ENCODE data around the gene SCNN1B. TPM values are rescaled to one million over a fixed set of nuclear protein-coding genes. Genes with fewer than 3 reads are reported as not detected.

The SCNN1B gene
- total RNA-seq, 1 donor from 2014 or later, result not detected

DNA sequence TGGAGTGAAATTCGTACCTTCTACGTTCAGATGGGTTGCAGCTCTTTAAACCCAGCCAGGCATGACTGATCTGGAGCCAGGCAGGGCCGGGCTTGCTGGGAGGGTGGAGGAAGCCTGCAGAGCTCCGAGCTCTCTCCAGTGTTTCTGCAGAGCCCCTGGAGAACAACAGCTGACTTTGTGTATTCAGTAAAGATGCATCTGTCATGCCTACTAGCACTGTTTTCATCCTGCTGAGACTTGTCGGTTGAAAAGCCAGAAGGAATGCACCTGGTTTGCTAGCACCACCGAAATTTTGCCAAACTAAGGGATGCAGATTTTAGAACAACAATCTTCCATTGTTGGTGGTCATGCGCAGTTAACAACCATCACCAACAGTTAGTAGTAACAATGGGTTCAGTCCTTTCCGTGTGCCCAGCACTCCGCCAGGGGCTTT lies 22.4 kb upstream of the SCNN1B start:
- H3K4me1 Mint-ChIP-seq (ENCODE audit: unreplicated experiment), result no peaks in the 10 kb centered on the region
- no peak for TF ChIP-seq CTCF (IDR thresholded peaks at IDR 0.05)
- H3K27me3 Mint-ChIP-seq (ENCODE audit: unreplicated experiment), result peaks cover 3% of the 10 kb centered on the region
- DNase-seq (ENCODE audit: extremely low spot score, unreplicated experiment), result no peak
- H3K9me3 Mint-ChIP-seq (ENCODE audit: unreplicated experiment), result no peaks in the 10 kb centered on the region
- no peak overlapping the region for H3K4me3 Mint-ChIP-seq (ENCODE audit: unreplicated experiment)
- no peak overlapping the region for H3K27ac Mint-ChIP-seq (ENCODE audit: unreplicated experiment)
- H3K36me3 Mint-ChIP-seq (ENCODE audit: unreplicated experiment), result no peaks in the 10 kb centered on the region

DNA sequence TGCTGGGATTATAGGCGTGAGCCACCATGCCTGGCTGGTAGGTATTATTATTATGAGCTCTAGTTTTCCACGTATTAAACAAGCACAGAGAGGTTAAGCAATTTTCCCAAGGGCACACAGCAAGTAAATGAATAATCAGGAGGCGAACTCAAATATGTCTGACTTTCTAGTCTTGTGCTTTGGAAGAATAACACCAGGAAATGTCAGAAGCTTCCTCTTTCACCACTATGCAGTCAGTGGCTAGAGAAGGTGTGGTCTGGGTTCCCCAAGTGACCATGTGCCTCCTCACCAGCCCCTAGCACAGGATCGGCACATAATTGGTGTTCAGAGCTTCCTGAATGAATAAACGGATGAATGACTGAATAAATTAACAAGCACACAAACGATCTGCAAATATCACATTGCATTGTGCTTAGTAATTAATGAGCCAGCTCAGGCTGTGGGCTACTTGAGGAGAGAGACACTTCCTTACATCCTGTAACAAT lies 21.6 kb upstream of the SCNN1B start:
- Mint-ChIP-seq H3K9me3 (ENCODE audit: unreplicated experiment) (no peaks in the 10 kb centered on the region), H3K27me3 (ENCODE audit: unreplicated experiment) (peaks cover 3% of the 10 kb centered on the region), H3K4me3 (ENCODE audit: unreplicated experiment) (no peak overlapping the region), H3K27ac (ENCODE audit: unreplicated experiment) (no peak overlapping the region), H3K36me3 (ENCODE audit: unreplicated experiment) (no peaks in the 10 kb centered on the region), H3K4me1 (ENCODE audit: unreplicated experiment) (no peaks in the 10 kb centered on the region)
- no peak for DNase-seq (ENCODE audit: extremely low spot score, unreplicated experiment)
- no peak for TF ChIP-seq CTCF (IDR thresholded peaks at IDR 0.05)

DNA sequence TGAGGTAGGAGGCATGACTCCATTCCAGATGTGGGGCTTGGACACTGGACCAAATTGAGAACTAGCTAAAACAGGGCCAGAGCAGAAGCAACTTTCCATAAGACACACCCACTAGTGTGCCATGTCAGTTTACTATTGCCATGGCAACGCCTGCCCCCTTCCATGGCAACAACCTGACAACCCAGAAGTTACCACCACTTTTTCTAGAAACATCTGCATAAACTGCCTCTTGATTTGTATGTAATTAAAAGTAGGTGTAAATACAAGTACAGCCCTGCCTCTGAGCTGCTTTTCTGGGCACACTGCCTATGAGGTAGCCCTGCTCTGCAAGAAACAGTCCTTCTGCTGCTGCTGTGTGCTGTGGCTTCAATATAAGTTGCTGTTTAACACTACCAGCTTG lies 19.5 kb upstream of the SCNN1B start:
- Mint-ChIP-seq H3K9me3 (ENCODE audit: unreplicated experiment) (no peaks in the 10 kb centered on the region), H3K27me3 (ENCODE audit: unreplicated experiment) (peaks cover 3% of the 10 kb centered on the region), H3K27ac (ENCODE audit: unreplicated experiment) (no peak overlapping the region), H3K4me1 (ENCODE audit: unreplicated experiment) (no peaks in the 10 kb centered on the region), H3K36me3 (ENCODE audit: unreplicated experiment) (no peaks in the 10 kb centered on the region), H3K4me3 (ENCODE audit: unreplicated experiment) (no peak overlapping the region)
- no peak for DNase-seq (ENCODE audit: extremely low spot score, unreplicated experiment)
- no peak for TF ChIP-seq CTCF (IDR thresholded peaks at IDR 0.05)

DNA sequence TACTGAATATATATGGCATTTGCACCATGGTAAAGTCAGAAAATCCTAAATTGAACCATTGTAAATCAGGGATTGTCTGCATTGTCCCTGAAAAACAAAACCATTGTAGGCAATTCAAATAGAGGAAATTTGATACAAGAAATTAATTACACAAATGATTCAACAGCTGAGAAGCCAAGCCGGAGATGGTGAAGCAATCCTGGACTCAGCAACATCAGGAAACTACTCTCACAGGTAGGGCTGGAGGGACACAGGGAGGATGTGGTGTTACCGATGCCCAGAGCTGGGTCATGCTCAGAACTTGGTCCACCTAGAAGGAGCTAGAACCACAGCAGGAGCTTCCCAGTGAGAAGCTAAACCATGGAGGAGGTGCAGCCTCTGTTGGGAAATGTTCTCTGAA lies 18.5 kb upstream of the SCNN1B start:
- Mint-ChIP-seq H3K36me3 (ENCODE audit: unreplicated experiment) (no peaks in the 10 kb centered on the region), H3K4me3 (ENCODE audit: unreplicated experiment) (no peak overlapping the region), H3K27me3 (ENCODE audit: unreplicated experiment) (no peaks in the 10 kb centered on the region), H3K4me1 (ENCODE audit: unreplicated experiment) (no peaks in the 10 kb centered on the region), H3K9me3 (ENCODE audit: unreplicated experiment) (no peaks in the 10 kb centered on the region), H3K27ac (ENCODE audit: unreplicated experiment) (no peak overlapping the region)
- no peak for TF ChIP-seq CTCF (IDR thresholded peaks at IDR 0.05)
- DNase-seq (ENCODE audit: extremely low spot score, unreplicated experiment), result no peak

DNA sequence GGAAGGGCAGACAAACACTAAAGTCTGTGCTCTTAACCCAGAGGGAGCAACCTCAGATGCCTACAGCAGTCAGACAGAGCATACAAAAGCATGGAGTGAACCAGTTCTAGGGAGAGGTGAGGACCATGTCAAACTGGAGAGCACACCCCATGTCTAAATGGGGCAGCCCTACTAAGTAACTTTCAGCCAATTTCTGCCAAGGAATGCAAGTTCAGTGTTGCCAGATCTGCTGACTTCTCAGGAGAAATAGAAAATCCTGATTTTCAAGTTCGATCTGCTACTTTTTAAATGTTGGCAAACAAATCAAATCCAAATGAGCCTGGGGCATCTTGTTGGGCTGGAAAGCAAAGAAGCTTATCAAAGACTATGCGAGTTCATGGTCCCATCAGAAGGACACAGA lies 17.5 kb upstream of the SCNN1B start:
- H3K36me3 Mint-ChIP-seq (ENCODE audit: unreplicated experiment), result no peaks in the 10 kb centered on the region
- no peaks in the 10 kb centered on the region for H3K9me3 Mint-ChIP-seq (ENCODE audit: unreplicated experiment)
- no peak overlapping the region for H3K27ac Mint-ChIP-seq (ENCODE audit: unreplicated experiment)
- H3K4me1 Mint-ChIP-seq (ENCODE audit: unreplicated experiment), result no peaks in the 10 kb centered on the region
- TF ChIP-seq CTCF (IDR thresholded peaks at IDR 0.05), result no peak
- no peaks in the 10 kb centered on the region for H3K27me3 Mint-ChIP-seq (ENCODE audit: unreplicated experiment)
- no peak overlapping the region for H3K4me3 Mint-ChIP-seq (ENCODE audit: unreplicated experiment)
- DNase-seq (ENCODE audit: extremely low spot score, unreplicated experiment), result no peak

Measured in osteocyte (in vitro differentiated cells).